GM12872 (cell line): Measurements from ENCODE around the gene IGFBPL1.

Source experiments
- TF ChIP-seq, protein P1 (sequence below): IDR thresholded peaks from 3 replicates; pipeline ENCODE4 v1.5.1; 2011; ENCODE audit warnings: low read depth, mild to moderate bottlenecking, low read length, moderate library complexity; ENCODE audit not compliant: insufficient read depth

The IGFBPL1 gene

DNA sequence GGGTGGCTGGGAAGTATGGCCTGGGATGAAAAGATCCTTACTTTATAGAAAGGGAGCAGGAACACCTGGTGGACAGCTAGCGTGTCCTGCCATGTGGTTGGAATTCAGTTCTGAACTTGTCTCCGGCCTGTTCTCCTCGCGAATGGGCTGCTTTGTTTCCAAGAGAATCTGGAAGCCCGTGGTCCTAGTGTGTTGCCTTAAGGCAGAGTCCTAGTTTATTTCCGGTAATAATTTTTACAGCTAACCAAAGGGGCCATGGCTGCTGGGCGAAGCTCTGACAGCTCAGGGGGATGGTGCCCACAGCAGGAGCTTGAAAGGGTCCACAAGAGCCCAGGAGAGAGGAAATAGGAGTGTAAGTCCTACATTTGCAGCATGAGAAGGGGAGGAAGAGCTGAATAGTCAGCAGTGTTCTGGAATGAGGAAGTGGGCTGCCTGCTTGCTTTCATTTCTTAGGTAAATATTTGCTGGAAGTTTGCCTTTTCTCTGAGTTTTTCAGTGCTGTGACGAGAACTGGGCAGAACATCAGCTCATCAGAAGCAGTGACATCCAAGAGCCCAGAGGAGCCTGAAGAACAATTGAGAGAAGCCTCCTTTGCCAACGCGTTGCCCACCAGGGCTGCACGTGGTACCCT is 13.1 kb upstream of the IGFBPL1 start:
- TF ChIP-seq, protein P1, sequence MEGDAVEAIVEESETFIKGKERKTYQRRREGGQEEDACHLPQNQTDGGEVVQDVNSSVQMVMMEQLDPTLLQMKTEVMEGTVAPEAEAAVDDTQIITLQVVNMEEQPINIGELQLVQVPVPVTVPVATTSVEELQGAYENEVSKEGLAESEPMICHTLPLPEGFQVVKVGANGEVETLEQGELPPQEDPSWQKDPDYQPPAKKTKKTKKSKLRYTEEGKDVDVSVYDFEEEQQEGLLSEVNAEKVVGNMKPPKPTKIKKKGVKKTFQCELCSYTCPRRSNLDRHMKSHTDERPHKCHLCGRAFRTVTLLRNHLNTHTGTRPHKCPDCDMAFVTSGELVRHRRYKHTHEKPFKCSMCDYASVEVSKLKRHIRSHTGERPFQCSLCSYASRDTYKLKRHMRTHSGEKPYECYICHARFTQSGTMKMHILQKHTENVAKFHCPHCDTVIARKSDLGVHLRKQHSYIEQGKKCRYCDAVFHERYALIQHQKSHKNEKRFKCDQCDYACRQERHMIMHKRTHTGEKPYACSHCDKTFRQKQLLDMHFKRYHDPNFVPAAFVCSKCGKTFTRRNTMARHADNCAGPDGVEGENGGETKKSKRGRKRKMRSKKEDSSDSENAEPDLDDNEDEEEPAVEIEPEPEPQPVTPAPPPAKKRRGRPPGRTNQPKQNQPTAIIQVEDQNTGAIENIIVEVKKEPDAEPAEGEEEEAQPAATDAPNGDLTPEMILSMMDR, result no peak

- TF ChIP-seq, protein P1, result no peak
Observed at GRCh38 chr9:38436708-38437107, 12.5 kb upstream of the IGFBPL1 start.

DNA sequence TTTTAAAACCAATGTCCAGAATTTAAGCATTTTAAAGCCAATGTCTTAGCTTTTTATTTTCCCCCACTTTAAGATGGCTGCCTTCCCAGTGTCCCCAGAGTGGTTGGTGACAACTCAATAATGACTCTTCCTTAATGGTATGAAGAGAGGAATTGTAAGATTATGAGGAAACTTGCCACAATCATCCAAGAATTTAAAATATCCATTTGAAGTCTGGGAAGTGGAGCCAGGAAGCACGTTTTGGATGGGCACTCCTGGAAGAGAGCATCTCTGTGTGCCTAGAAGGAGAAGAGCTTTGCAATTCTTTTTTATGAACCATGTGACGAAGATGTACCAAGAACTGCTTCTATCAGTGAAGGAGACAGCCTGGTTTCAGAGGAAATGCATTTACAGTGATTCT is 11.3 kb upstream of the IGFBPL1 start:
- TF ChIP-seq, protein P1, result no peak

- TF ChIP-seq, protein P1, result no peak
Observed at GRCh38 chr9:38434853-38435252, 10.6 kb upstream of the IGFBPL1 start.

GRCh38 chr9:38434365-38434764 is 10.1 kb upstream of the IGFBPL1 start:
- TF ChIP-seq, protein P1, result no peak

- TF ChIP-seq, protein P1, result peak; percentile 58
Observed at GRCh38 chr9:38432922-38433510, 8.8 kb upstream of the IGFBPL1 start.

GRCh38 chr9:38431116-38431515 is 6.9 kb upstream of the IGFBPL1 start:
- TF ChIP-seq, protein P1, result no peak
